OCI-LY3 (cell line): Measurements from ENCODE around the gene GALK2.

Experiments
- EZH2phosphoT487 ChIP-seq: fragments of 200-600 bp; shearing (Covaris generic); IDR thresholded peaks from 2 replicates; pipeline ENCODE4 v1.6.1; 2018; ENCODE audit warnings: antibody characterized with exemption, mixed run types, low read depth
- TF ChIP-seq, protein P1 (sequence below): fragments of 200-600, 300-600 bp; sonication (generic); IDR thresholded peaks from 2 replicates; pipeline ENCODE4 v1.5.1; 2014; ENCODE audit warnings: antibody characterized with exemption, low read length, low read depth

DNA sequence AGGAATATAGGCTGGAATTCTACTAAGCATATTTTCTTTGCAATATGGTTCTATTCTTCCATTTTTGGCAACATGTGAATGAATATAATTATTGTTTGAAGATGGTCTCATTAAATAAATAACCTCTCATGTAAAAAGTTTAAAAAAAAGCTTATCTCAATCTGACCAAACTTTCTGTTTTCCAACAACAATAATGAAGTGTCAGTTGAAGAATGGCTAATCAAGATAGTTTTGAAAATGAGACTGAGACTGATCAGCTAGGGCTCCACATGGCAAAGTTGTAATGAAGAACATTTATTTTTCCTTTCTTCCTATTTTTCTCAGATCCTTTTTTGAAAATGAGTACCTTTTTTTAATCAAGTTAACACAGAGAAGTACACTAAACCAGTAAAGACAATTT, 117.4 kb downstream of the GALK2 start:
- TF ChIP-seq, protein P1, sequence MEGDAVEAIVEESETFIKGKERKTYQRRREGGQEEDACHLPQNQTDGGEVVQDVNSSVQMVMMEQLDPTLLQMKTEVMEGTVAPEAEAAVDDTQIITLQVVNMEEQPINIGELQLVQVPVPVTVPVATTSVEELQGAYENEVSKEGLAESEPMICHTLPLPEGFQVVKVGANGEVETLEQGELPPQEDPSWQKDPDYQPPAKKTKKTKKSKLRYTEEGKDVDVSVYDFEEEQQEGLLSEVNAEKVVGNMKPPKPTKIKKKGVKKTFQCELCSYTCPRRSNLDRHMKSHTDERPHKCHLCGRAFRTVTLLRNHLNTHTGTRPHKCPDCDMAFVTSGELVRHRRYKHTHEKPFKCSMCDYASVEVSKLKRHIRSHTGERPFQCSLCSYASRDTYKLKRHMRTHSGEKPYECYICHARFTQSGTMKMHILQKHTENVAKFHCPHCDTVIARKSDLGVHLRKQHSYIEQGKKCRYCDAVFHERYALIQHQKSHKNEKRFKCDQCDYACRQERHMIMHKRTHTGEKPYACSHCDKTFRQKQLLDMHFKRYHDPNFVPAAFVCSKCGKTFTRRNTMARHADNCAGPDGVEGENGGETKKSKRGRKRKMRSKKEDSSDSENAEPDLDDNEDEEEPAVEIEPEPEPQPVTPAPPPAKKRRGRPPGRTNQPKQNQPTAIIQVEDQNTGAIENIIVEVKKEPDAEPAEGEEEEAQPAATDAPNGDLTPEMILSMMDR, result no peak
- TF ChIP-seq EZH2phosphoT487, result no peak
